Astrocyte (in vitro differentiated cells and primary cell): Measurements from ENCODE around the gene HESX1.

ENCODE experiments used
- EZH2 ChIP-seq: IDR thresholded peaks from 2 replicates; pipeline ENCODE4 v1.6.1; 2012; ENCODE audit warnings: mild to moderate bottlenecking, low read length, inconsistent platforms; ENCODE audit not compliant: insufficient read depth
- TF ChIP-seq, protein P1 (sequence below): IDR thresholded peaks from 2 replicates; pipeline ENCODE4 v1.5.1; 2011; ENCODE audit warnings: low read depth, mild to moderate bottlenecking, inconsistent platforms, low read length, moderate library complexity; ENCODE audit not compliant: insufficient read depth

DNA sequence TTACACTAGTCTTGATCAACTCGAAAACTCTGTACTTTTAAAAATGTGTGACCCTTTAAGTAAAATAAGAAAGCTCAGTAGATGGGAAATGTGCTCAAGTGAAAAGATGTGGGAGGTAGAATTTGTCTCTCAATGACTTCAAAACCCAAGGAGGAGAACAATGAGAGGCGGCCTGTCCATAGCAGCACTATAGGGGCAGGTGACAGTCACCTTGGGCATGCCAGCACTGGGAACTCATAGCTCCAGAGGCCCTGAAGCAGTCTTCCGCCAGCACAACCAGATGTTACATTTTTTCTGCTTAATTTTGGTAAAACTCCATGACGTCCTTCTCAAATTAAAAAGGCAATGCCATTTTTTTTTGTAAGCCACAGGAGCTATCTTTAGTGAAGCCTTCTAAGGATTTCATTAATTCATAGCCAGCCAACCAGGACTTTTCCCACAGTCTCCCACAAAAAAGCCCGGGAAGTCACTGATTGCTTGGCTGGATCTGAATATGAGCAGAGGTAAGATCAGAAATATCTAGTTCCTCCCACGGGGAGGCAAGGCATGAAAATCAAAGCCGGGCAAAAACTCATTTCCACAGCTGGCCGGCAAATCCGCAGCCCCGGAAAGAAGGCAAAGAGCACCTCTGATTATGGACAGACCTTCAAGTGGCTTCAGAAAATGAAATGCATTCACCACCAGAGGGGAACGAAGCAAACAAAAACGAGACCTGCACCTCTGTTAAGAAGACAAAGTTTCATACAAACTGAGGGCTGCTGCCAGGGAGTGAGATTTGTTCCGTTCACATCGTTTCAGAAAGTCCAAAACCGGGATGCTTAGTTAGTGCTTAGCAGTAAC, 45.1 kb downstream of the HESX1 start:
- TF ChIP-seq, protein P1, sequence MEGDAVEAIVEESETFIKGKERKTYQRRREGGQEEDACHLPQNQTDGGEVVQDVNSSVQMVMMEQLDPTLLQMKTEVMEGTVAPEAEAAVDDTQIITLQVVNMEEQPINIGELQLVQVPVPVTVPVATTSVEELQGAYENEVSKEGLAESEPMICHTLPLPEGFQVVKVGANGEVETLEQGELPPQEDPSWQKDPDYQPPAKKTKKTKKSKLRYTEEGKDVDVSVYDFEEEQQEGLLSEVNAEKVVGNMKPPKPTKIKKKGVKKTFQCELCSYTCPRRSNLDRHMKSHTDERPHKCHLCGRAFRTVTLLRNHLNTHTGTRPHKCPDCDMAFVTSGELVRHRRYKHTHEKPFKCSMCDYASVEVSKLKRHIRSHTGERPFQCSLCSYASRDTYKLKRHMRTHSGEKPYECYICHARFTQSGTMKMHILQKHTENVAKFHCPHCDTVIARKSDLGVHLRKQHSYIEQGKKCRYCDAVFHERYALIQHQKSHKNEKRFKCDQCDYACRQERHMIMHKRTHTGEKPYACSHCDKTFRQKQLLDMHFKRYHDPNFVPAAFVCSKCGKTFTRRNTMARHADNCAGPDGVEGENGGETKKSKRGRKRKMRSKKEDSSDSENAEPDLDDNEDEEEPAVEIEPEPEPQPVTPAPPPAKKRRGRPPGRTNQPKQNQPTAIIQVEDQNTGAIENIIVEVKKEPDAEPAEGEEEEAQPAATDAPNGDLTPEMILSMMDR = no peak
- no peak for TF ChIP-seq EZH2
